Right lobe of liver (tissue), 6 donors: ENCODE measurements around the gene BMP7. TPM values are rescaled to one million over a fixed set of nuclear protein-coding genes. Genes with fewer than 3 reads are reported as not detected.

Source experiments
- ATAC-seq, 4 donors: fragments of 200-7000 bp; cut with Tn5 transposase; one replicate each; pipeline ENCODE4 v1.9.1; 2020; ENCODE audit warnings: mild to moderate bottlenecking in 4 of 4, moderate library complexity in 4 of 4
- DNase-seq, 3 donors: peaks; one replicate each; pipeline ENCODE4 v3.0.0-alpha.2; 2020
- H3K27ac ChIP-seq, 3 donors: fragments of 200-600 bp; one replicate each; pipeline ENCODE4 v1.8.0; 2022
- H3K27me3 ChIP-seq, 2 donors: fragments of 200-600 bp; one replicate each; pipeline ENCODE4 v1.8.0; 2022
- H3K36me3 ChIP-seq, 4 donors: fragments of 200-600 bp; sonication (generic) in 1 of 4; one replicate each; pipeline versions ENCODE4 v1.5.1 to v1.8.0; 2017 to 2022; ENCODE audit warnings: control low read depth in 1 of 4
- H3K4me1 ChIP-seq, 4 donors: fragments of 200-600 bp; sonication (generic) in 1 of 4; one replicate each; pipeline versions ENCODE4 v1.5.1 to v1.8.0; 2017 to 2022; ENCODE audit warnings: control low read depth in 1 of 4
- H3K4me3 ChIP-seq, 3 donors: fragments of 200-600 bp; one replicate each; pipeline ENCODE4 v1.8.0; 2022
- H3K9me3 ChIP-seq, 4 donors: fragments of 200-600 bp; sonication (generic) in 1 of 4; one replicate each; pipeline versions ENCODE4 v1.5.1 to v1.8.0; 2017 to 2022; ENCODE audit warnings: control low read depth in 1 of 4
- CTCF ChIP-seq, 4 donors: fragments of 200-600 bp in 3 of 4; fragments of 450-650 bp in 1 of 4; IDR thresholded peaks; one replicate each; pipeline versions ENCODE4 v1.5.1 to v1.8.0; 2016 to 2022; ENCODE audit warnings: antibody characterized with exemption in 4 of 4, mild to moderate bottlenecking in 2 of 4
- POLR2A ChIP-seq: fragments of 450-650 bp; IDR thresholded peaks from one replicate; pipeline ENCODE4 v1.6.1; 2017; ENCODE audit warnings: antibody characterized with exemption, mild to moderate bottlenecking
- WGBS: methylation state at CpG from one replicate; pipeline ENCODE4 v1.1.6; 2018; ENCODE audit warnings: low coverage, low lambda C conversion rate; ENCODE audit not compliant: insufficient coverage; ENCODE audit errors: missing lambda C conversion rate; 5-methylcytosine and 5-hydroxymethylcytosine counted together
- intact Hi-C, 2 donors: fragments of 100-400 bp; cut with DNase I; formaldehyde crosslinking; loops; one replicate each; pipeline versions ENCODE4 v1.11.2 to v1.14.1; 2022
- total RNA-seq, 6 experiments: library from RNA; depleted of rRNA in 2 of 6; stranded (reverse); fragments of >200 nt in 2 of 6; fragmentation: NEBNext Ultra II Directional in 3 of 6; extraction: Animal tissue kit (Norgen Biotek cat#: 25700) in 3 of 6; gene quantifications; one replicate each; pipeline versions ENCODE4 v1.1.0 to v1.2.4, GENCODE V29; 2016 to 2023
- donor health status: DM: no; HTN: yes; CAD: no.
- donor health status: DM: no; HTN: no; CAD: no.
- donor health status: DM: no; HTN: no; CAD: no.
- donor health status: DM: no; HTN: yes; CAD: no.
- donor health status: DM: no; HTN: yes; CAD: no.

Gene BMP7
- total RNA-seq, 6 experiments from 2014 or later: not detected

GRCh38 chr20:57166568-57167291 lies 99.7 kb downstream of the BMP7 start:
- H3K4me3 ChIP-seq: no peak overlapping the region
- ATAC-seq: no peak
- no peaks in the 10 kb centered on the region for H3K36me3 ChIP-seq
- intact Hi-C loops: no loop called here
- H3K27me3 ChIP-seq: no peaks in the 10 kb centered on the region
- 60% methylated on average over 4 of the region's 18 CpGs for WGBS
- H3K4me1 ChIP-seq: no peaks in the 10 kb centered on the region
- H3K9me3 ChIP-seq: no peaks in the 10 kb centered on the region
- H3K27ac ChIP-seq: no peak overlapping the region
- DNase-seq: no peak
- TF ChIP-seq POLR2A (no peak), CTCF (IDR thresholded peaks at IDR 0.05) (no peak)

- no peaks in the 10 kb centered on the region for H3K27me3 ChIP-seq
- 86% methylated on average over 9 of the region's 13 CpGs for whole genome bisulfite sequencing
- no peak overlapping the region for H3K27ac ChIP-seq
- H3K9me3 ChIP-seq: no peaks in the 10 kb centered on the region
- no peaks in the 10 kb centered on the region for H3K36me3 ChIP-seq
- DNase-seq: no peak
- H3K4me1 ChIP-seq: no peaks in the 10 kb centered on the region
- H3K4me3 ChIP-seq: no peak overlapping the region
- no peak for ATAC-seq
- TF ChIP-seq CTCF (IDR thresholded peaks at IDR 0.05) (no peak), POLR2A (no peak)
- intact Hi-C loops: no loop called here
Measured at GRCh38 chr20:57165427-57166004, 100.9 kb downstream of the BMP7 start.

- H3K36me3 ChIP-seq: no peaks in the 10 kb centered on the region
- DNase-seq: no peak
- ATAC-seq: no peak
- WGBS: 58% methylated on average over 2 of the region's 7 CpGs
- no peak overlapping the region for H3K4me3 ChIP-seq
- H3K27me3 ChIP-seq: no peaks in the 10 kb centered on the region
- H3K4me1 ChIP-seq: no peaks in the 10 kb centered on the region
- TF ChIP-seq POLR2A: no peak
- no peak for TF ChIP-seq CTCF (IDR thresholded peaks at IDR 0.05)
- H3K9me3 ChIP-seq: no peaks in the 10 kb centered on the region
- H3K27ac ChIP-seq: no peak overlapping the region
- intact Hi-C loops: no loop called here
Measured at GRCh38 chr20:57164872-57165271, 101.6 kb downstream of the BMP7 start.

- intact Hi-C loops: no loop called here
Measured at GRCh38 chr20:57163041-57163440, 103.4 kb downstream of the BMP7 start.

More at GRCh38 chr20:57163041-57163440, 103.4 kb downstream of the BMP7 start:
- ATAC-seq: no peak
- no peak overlapping the region for H3K4me3 ChIP-seq
- DNase-seq: no peak
- H3K27me3 ChIP-seq: no peaks in the 10 kb centered on the region
- H3K27ac ChIP-seq: no peak overlapping the region
- H3K4me1 ChIP-seq: no peaks in the 10 kb centered on the region
- no peaks in the 10 kb centered on the region for H3K9me3 ChIP-seq
- WGBS: 44% methylated on average over 2 of the region's 2 CpGs
- no peak for TF ChIP-seq POLR2A
- no peak for TF ChIP-seq CTCF (IDR thresholded peaks at IDR 0.05)
- no peaks in the 10 kb centered on the region for H3K36me3 ChIP-seq
